Left kidney (tissue), 2 donors: Measurements from ENCODE around the gene RNF152. TPM values are rescaled to one million over a fixed set of nuclear protein-coding genes. Genes with fewer than 3 reads are reported as not detected.
A peak's percentile ranks its signal among the peaks of the same experiment; 100 is the strongest.
"Not testable (repeated sequence)": the region's sequence is repeated elsewhere in the genome, so short reads cannot be mapped to it uniquely, and the experiment has no call there.

Experiments used
- DNase-seq: peaks from one replicate; pipeline ENCODE4 v3.0.0-alpha.2; 2013
- polyA plus RNA-seq: library from polyadenylated mRNA; unstranded; fragments of 120-200 nt; gene quantifications from one replicate; pipeline ENCODE4 v1.2.1, GENCODE V29; 2013; ENCODE audit not compliant: insufficient read length

RNF152 gene
- polyA plus RNA-seq, 1 donor = 13.0 TPM

GRCh38 chr18:61821748-61822147 lies 71.1 kb downstream of the RNF152 start:
- no peak for DNase-seq

GRCh38 chr18:61820882-61821281 lies 71.9 kb downstream of the RNF152 start:
- no peak for DNase-seq

- DNase-seq = no peak
Observed at GRCh38 chr18:61817086-61817485, 75.7 kb downstream of the RNF152 start.

- DNase-seq = no peak
Observed at GRCh38 chr18:61815885-61816470, 76.8 kb downstream of the RNF152 start.

GRCh38 chr18:61808286-61808685 lies 84.5 kb downstream of the RNF152 start:
- DNase-seq = no peak

- DNase-seq = no peak
Observed at GRCh38 chr18:61803393-61803792, 89.4 kb downstream of the RNF152 start.

- peak; percentile 36 for DNase-seq
Observed at GRCh38 chr18:61797696-61798590, 94.9 kb downstream of the RNF152 start.

GRCh38 chr18:61791031-61791430 lies 101.8 kb downstream of the RNF152 start:
- no peak for DNase-seq

GRCh38 chr18:61787011-61787670 lies 105.7 kb downstream of the RNF152 start:
- DNase-seq = not testable (repeated sequence)

- DNase-seq = no peak
Observed at GRCh38 chr18:61785588-61785987, 107.2 kb downstream of the RNF152 start.

GRCh38 chr18:61784834-61785233 lies 108.0 kb downstream of the RNF152 start:
- no peak for DNase-seq

- no peak for DNase-seq
Observed at GRCh38 chr18:61782545-61782944, 110.3 kb downstream of the RNF152 start.

GRCh38 chr18:61776201-61776600 lies 116.6 kb downstream of the RNF152 start:
- DNase-seq = not testable (repeated sequence)

- DNase-seq = no peak
Observed at GRCh38 chr18:61774846-61775245, 118.0 kb downstream of the RNF152 start.

GRCh38 chr18:61772293-61772848 lies 120.4 kb downstream of the RNF152 start:
- DNase-seq = no peak

- no peak for DNase-seq
Observed at GRCh38 chr18:61771861-61772260, 120.9 kb downstream of the RNF152 start.

GRCh38 chr18:61770279-61770678 lies 122.5 kb downstream of the RNF152 start:
- DNase-seq = no peak

- DNase-seq = no peak
Observed at GRCh38 chr18:61766266-61766884, 126.4 kb downstream of the RNF152 start.

GRCh38 chr18:61765097-61765496 lies 127.7 kb downstream of the RNF152 start:
- no peak for DNase-seq

GRCh38 chr18:61764381-61764780 lies 128.4 kb downstream of the RNF152 start:
- no peak for DNase-seq

- no peak for DNase-seq
Observed at GRCh38 chr18:61761875-61762274, 130.9 kb downstream of the RNF152 start.
